SK-N-SH (cell line): Measurements from ENCODE around the gene MAS1L. TPM values are rescaled to one million over a fixed set of nuclear protein-coding genes. Genes with fewer than 3 reads are reported as not detected.

Experiments used
- CTCF ChIA-PET: fragments of 300-600, 350-600 bp; formaldehyde crosslinking; extraction: SDS; loops from one replicate; lab custom pipeline; 2021; lab: Yijun Ruan, JAX
- POLR2A ChIA-PET: fragments of 350-600 bp; sonication (Branson Sonifier 250); formaldehyde crosslinking; extraction: SDS; loops from one replicate; lab custom pipeline; 2020; ENCODE audit warnings: antibody characterized with exemption, inconsistent platforms; lab: Yijun Ruan, JAX
- DNase-seq: peaks from one replicate; pipeline ENCODE4 v3.0.0; 2012
- H2AFZ ChIP-seq: fragments of 200-600 bp; sonication (generic); 2 replicates; pipeline ENCODE4 v1.8.1; 2016; ENCODE audit warnings: antibody characterized with exemption, mild to moderate bottlenecking, low read depth
- H3F3A ChIP-seq: fragments of 200-600 bp; sonication (generic); replicated peaks from 2 replicates; pipeline ENCODE3; 2016; ENCODE audit warnings: antibody characterized with exemption, mild to moderate bottlenecking; ENCODE audit not compliant: insufficient read depth
- H3K27ac ChIP-seq, 2 experiments: fragments of 200-500 bp in 1 of 2; fragments of 200-600 bp in 1 of 2; sonication (Bioruptor generic) in 1 of 2; sonication (generic), shearing (Covaris generic) in 1 of 2; 2 replicates each; pipeline versions ENCODE4 v1.5.1 to v1.6.1; 2014 to 2016; ENCODE audit warnings: low read depth in 2 of 2, inconsistent platforms in 1 of 2, low read length in 1 of 2, mild to moderate bottlenecking in 1 of 2, mixed read lengths in 1 of 2
- H3K27me3 ChIP-seq: fragments of 200-600 bp; sonication (generic), shearing (Covaris generic); 2 replicates; pipeline ENCODE4 v1.6.1; 2016; ENCODE audit warnings: mixed run types; ENCODE audit not compliant: insufficient read depth
- H3K36me3 ChIP-seq, 2 experiments: fragments of 200-500 bp in 1 of 2; fragments of 200-600 bp in 1 of 2; sonication (Bioruptor generic) in 1 of 2; sonication (generic) in 1 of 2; replicated peaks in 1 of 2; 2 replicates each; pipeline versions ENCODE3 to v1.5.1; 2014 to 2016; ENCODE audit warnings: low read length in 1 of 2, mild to moderate bottlenecking in 1 of 2; ENCODE audit not compliant: insufficient read depth in 2 of 2, control insufficient read depth in 1 of 2
- H3K4me1 ChIP-seq, 2 experiments: fragments of 200-500 bp in 1 of 2; fragments of 200-600 bp in 1 of 2; sonication (Bioruptor generic) in 1 of 2; sonication (generic), shearing (Covaris generic) in 1 of 2; 2 replicates each; pipeline versions ENCODE4 v1.5.1 to v1.6.1; 2014 to 2016; ENCODE audit warnings: low read depth in 1 of 2, low read length in 1 of 2, mixed run types in 1 of 2; ENCODE audit not compliant: insufficient read depth in 2 of 2, control insufficient read depth in 1 of 2
- H3K4me2 ChIP-seq: fragments of 200-600 bp; sonication (generic), shearing (Covaris generic); 2 replicates; pipeline ENCODE4 v1.6.1; 2017; ENCODE audit warnings: mixed run types
- H3K4me3 ChIP-seq, 2 experiments: fragments of 200-500 bp in 1 of 2; fragments of 200-600 bp in 1 of 2; sonication (Bioruptor generic) in 1 of 2; sonication (generic), shearing (Covaris generic) in 1 of 2; 2 replicates each; pipeline versions ENCODE4 v1.5.1 to v1.8.1; 2014 to 2016; ENCODE audit warnings: low read depth in 2 of 2, inconsistent platforms in 1 of 2, low read length in 1 of 2, mild to moderate bottlenecking in 1 of 2, mixed read lengths in 1 of 2, moderate library complexity in 1 of 2
- H3K79me2 ChIP-seq: fragments of 200-600 bp; sonication (generic); 2 replicates; pipeline ENCODE4 v1.8.1; 2017; ENCODE audit warnings: mild to moderate bottlenecking; ENCODE audit not compliant: insufficient read depth
- H3K9ac ChIP-seq: fragments of 200-600 bp; sonication (generic); 2 replicates; pipeline ENCODE4 v1.6.1; 2017; ENCODE audit warnings: mixed run types
- H3K9me2 ChIP-seq: fragments of 200-600 bp; sonication (generic); 2 replicates; pipeline ENCODE4 v1.6.1; 2017; ENCODE audit warnings: mixed run types
- H3K9me3 ChIP-seq: fragments of 200-600 bp; sonication (generic); 2 replicates; pipeline ENCODE4 v1.6.1; 2017; ENCODE audit warnings: mixed run types, mild to moderate bottlenecking, moderate library complexity
- H4K20me1 ChIP-seq: fragments of 200-600 bp; sonication (generic); 2 replicates; pipeline ENCODE4 v1.6.1; 2017; ENCODE audit warnings: mild to moderate bottlenecking, mixed run types; ENCODE audit not compliant: insufficient read depth
- CHD2 ChIP-seq: fragments of 150-350 bp; IDR thresholded peaks from 2 replicates; pipeline ENCODE4 v1.6.1; 2018; ENCODE audit warnings: low read length; ENCODE audit not compliant: partially characterized antibody
- EP300 ChIP-seq, 2 experiments: IDR thresholded peaks; 2 replicates each; pipeline versions ENCODE4 v1.4.0 to v1.6.1; 2012; ENCODE audit warnings: borderline replicate concordance in 1 of 2, low read depth in 1 of 2, low read length in 1 of 2
- EZH2phosphoT487 ChIP-seq: fragments of 200-600 bp; sonication (generic); IDR thresholded peaks from 2 replicates; pipeline ENCODE4 v1.6.1; 2017; ENCODE audit warnings: low read depth, mixed run types, mild to moderate bottlenecking, antibody characterized with exemption, moderate library complexity, borderline replicate concordance
- FOXM1 ChIP-seq: IDR thresholded peaks from 2 replicates; pipeline ENCODE4 v1.4.0; 2012; ENCODE audit warnings: low read depth, mild to moderate bottlenecking
- NFIC ChIP-seq: IDR thresholded peaks from 2 replicates; pipeline ENCODE4 v1.4.0; 2012; ENCODE audit warnings: borderline replicate concordance
- POLR2AphosphoS5 ChIP-seq: IDR thresholded peaks from 2 replicates; pipeline ENCODE4 v1.6.1; 2012; ENCODE audit warnings: low read depth, low read length
- RAD21 ChIP-seq: IDR thresholded peaks from 2 replicates; pipeline ENCODE4 v1.6.1; 2012; ENCODE audit warnings: mild to moderate bottlenecking, low read length
- RCOR1 ChIP-seq: fragments of 150-350 bp; IDR thresholded peaks from 2 replicates; pipeline ENCODE4 v1.6.1; 2017; ENCODE audit warnings: antibody characterized with exemption, low read length
- RFX5 ChIP-seq: IDR thresholded peaks from 2 replicates; pipeline ENCODE4 v1.6.1; 2012; ENCODE audit warnings: mild to moderate bottlenecking, improper control_type of control experiment, low read length
- RXRA ChIP-seq: IDR thresholded peaks from 2 replicates; pipeline ENCODE4 v1.4.0; 2012; ENCODE audit warnings: low read depth, mild to moderate bottlenecking, borderline replicate concordance
- TCF12 ChIP-seq: IDR thresholded peaks from 2 replicates; pipeline ENCODE4 v1.4.0; 2012
- TEAD4 ChIP-seq: IDR thresholded peaks from 2 replicates; pipeline ENCODE4 v1.4.0; 2012; ENCODE audit warnings: mild to moderate bottlenecking, borderline replicate concordance; ENCODE audit not compliant: insufficient read depth
- YY1 ChIP-seq: IDR thresholded peaks from 2 replicates; pipeline ENCODE4 v1.4.0; 2012; ENCODE audit warnings: low read depth, mild to moderate bottlenecking
- WGBS: methylation state at CpG from one replicate; pipeline ENCODE4 v1.1.6; 2017; ENCODE audit warnings: low lambda C conversion rate; 5-methylcytosine and 5-hydroxymethylcytosine counted together
- polyA plus RNA-seq, 3 experiments: library from polyadenylated mRNA; depleted of rRNA; stranded (reverse); fragments of >200 nt; gene quantifications; 2 replicates each; pipeline ENCODE4 v1.2.3, GENCODE V29; 2012
- TF ChIP-seq, protein P1 (sequence below): IDR thresholded peaks from 2 replicates; pipeline ENCODE4; 2012
- TF ChIP-seq, protein P2 (sequence below): IDR thresholded peaks from 2 replicates; pipeline ENCODE4 v1.4.0; 2012; ENCODE audit warnings: low read depth, borderline replicate concordance
- TF ChIP-seq, protein P3 (sequence below): IDR thresholded peaks from 2 replicates; pipeline ENCODE4 v1.6.1; 2012; ENCODE audit warnings: mild to moderate bottlenecking, low read depth, low read length, moderate library complexity
- TF ChIP-seq, protein P4 (sequence below): fragments of 200-600 bp; sonication (generic); IDR thresholded peaks from 2 replicates; pipeline ENCODE4 v1.6.1; 2017; ENCODE audit warnings: antibody characterized with exemption, mild to moderate bottlenecking, moderate library complexity
- TF ChIP-seq, protein P5 (sequence below): fragments of 150-350 bp; IDR thresholded peaks from 2 replicates; pipeline ENCODE4 v1.6.1; 2017; ENCODE audit warnings: antibody characterized with exemption, low read length, low read depth, borderline replicate concordance
- TF ChIP-seq, protein P6 (sequence below): IDR thresholded peaks from 2 replicates; pipeline ENCODE4 v1.4.0; 2012; ENCODE audit warnings: low read depth, borderline replicate concordance

The MAS1L gene
- polyA plus RNA-seq, 1 of the 3 experiments (the other 2 are of a cell fraction), result not detected

DNA sequence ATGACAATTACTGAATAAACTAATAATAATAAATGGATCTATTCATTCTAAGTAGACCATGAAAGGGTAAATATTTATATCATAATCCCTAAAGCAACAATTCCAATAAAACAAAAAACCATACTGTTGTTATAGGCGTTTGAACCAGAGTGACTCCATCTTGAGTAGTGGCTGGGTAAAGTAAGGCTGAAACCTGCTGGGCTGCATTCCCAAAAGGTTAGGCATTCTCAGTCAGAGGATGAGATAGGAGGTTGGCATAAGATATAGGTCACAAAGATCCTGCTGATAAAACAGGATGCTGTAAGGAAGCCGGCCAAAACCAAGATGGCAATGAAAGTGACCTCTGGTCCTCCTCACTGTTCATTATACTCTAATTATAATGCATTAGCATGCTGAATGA lies 22.5 kb downstream of the MAS1L start:
- H3K79me2 ChIP-seq, result no peaks in the 10 kb centered on the region
- TF ChIP-seq FOXM1, result no peak
- TF ChIP-seq CHD2, result no peak
- no peak for TF ChIP-seq RCOR1
- TF ChIP-seq, protein P1, sequence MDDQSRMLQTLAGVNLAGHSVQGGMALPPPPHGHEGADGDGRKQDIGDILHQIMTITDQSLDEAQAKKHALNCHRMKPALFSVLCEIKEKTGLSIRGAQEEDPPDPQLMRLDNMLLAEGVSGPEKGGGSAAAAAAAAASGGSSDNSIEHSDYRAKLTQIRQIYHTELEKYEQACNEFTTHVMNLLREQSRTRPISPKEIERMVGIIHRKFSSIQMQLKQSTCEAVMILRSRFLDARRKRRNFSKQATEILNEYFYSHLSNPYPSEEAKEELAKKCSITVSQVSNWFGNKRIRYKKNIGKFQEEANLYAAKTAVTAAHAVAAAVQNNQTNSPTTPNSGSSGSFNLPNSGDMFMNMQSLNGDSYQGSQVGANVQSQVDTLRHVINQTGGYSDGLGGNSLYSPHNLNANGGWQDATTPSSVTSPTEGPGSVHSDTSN, result no peak
- TF ChIP-seq RXRA, result no peak
- no peak for TF ChIP-seq NFIC
- TF ChIP-seq TEAD4, result no peak
- TF ChIP-seq, protein P2, sequence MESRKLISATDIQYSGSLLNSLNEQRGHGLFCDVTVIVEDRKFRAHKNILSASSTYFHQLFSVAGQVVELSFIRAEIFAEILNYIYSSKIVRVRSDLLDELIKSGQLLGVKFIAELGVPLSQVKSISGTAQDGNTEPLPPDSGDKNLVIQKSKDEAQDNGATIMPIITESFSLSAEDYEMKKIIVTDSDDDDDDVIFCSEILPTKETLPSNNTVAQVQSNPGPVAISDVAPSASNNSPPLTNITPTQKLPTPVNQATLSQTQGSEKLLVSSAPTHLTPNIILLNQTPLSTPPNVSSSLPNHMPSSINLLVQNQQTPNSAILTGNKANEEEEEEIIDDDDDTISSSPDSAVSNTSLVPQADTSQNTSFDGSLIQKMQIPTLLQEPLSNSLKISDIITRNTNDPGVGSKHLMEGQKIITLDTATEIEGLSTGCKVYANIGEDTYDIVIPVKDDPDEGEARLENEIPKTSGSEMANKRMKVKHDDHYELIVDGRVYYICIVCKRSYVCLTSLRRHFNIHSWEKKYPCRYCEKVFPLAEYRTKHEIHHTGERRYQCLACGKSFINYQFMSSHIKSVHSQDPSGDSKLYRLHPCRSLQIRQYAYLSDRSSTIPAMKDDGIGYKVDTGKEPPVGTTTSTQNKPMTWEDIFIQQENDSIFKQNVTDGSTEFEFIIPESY, result no peak
- no peak for TF ChIP-seq EP300 (IDR thresholded peaks at IDR 0.05; ENCODE audit: borderline replicate concordance in 1 of 2, low read depth in 1 of 2, low read length in 1 of 2)
- TF ChIP-seq, protein P3, sequence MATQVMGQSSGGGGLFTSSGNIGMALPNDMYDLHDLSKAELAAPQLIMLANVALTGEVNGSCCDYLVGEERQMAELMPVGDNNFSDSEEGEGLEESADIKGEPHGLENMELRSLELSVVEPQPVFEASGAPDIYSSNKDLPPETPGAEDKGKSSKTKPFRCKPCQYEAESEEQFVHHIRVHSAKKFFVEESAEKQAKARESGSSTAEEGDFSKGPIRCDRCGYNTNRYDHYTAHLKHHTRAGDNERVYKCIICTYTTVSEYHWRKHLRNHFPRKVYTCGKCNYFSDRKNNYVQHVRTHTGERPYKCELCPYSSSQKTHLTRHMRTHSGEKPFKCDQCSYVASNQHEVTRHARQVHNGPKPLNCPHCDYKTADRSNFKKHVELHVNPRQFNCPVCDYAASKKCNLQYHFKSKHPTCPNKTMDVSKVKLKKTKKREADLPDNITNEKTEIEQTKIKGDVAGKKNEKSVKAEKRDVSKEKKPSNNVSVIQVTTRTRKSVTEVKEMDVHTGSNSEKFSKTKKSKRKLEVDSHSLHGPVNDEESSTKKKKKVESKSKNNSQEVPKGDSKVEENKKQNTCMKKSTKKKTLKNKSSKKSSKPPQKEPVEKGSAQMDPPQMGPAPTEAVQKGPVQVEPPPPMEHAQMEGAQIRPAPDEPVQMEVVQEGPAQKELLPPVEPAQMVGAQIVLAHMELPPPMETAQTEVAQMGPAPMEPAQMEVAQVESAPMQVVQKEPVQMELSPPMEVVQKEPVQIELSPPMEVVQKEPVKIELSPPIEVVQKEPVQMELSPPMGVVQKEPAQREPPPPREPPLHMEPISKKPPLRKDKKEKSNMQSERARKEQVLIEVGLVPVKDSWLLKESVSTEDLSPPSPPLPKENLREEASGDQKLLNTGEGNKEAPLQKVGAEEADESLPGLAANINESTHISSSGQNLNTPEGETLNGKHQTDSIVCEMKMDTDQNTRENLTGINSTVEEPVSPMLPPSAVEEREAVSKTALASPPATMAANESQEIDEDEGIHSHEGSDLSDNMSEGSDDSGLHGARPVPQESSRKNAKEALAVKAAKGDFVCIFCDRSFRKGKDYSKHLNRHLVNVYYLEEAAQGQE, result no peak
- TF ChIP-seq, protein P4, sequence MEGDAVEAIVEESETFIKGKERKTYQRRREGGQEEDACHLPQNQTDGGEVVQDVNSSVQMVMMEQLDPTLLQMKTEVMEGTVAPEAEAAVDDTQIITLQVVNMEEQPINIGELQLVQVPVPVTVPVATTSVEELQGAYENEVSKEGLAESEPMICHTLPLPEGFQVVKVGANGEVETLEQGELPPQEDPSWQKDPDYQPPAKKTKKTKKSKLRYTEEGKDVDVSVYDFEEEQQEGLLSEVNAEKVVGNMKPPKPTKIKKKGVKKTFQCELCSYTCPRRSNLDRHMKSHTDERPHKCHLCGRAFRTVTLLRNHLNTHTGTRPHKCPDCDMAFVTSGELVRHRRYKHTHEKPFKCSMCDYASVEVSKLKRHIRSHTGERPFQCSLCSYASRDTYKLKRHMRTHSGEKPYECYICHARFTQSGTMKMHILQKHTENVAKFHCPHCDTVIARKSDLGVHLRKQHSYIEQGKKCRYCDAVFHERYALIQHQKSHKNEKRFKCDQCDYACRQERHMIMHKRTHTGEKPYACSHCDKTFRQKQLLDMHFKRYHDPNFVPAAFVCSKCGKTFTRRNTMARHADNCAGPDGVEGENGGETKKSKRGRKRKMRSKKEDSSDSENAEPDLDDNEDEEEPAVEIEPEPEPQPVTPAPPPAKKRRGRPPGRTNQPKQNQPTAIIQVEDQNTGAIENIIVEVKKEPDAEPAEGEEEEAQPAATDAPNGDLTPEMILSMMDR, result no peak
- TF ChIP-seq, protein P5, sequence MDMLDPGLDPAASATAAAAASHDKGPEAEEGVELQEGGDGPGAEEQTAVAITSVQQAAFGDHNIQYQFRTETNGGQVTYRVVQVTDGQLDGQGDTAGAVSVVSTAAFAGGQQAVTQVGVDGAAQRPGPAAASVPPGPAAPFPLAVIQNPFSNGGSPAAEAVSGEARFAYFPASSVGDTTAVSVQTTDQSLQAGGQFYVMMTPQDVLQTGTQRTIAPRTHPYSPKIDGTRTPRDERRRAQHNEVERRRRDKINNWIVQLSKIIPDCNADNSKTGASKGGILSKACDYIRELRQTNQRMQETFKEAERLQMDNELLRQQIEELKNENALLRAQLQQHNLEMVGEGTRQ, result no peak
- no peak for TF ChIP-seq RAD21
- TF ChIP-seq TCF12, result no peak
- TF ChIP-seq YY1, result no peak
- TF ChIP-seq RFX5, result no peak
- TF ChIP-seq POLR2AphosphoS5, result no peak
- TF ChIP-seq EZH2phosphoT487, result no peak
- TF ChIP-seq, protein P6, sequence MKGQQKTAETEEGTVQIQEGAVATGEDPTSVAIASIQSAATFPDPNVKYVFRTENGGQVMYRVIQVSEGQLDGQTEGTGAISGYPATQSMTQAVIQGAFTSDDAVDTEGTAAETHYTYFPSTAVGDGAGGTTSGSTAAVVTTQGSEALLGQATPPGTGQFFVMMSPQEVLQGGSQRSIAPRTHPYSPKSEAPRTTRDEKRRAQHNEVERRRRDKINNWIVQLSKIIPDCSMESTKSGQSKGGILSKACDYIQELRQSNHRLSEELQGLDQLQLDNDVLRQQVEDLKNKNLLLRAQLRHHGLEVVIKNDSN, result no peak
- no peaks in the 10 kb centered on the region for H3K9me3 ChIP-seq
- peaks cover 8% of the 10 kb centered on the region; the same call in 1 of the 2 replicates for H3K27me3 ChIP-seq
- H3F3A ChIP-seq, result peaks cover 4% of the 10 kb centered on the region
- peaks cover 0 to 5% of the 10 kb centered on the region in 2 experiments; a peak in 1 of 4 replicates for H3K4me1 ChIP-seq
- ChIA-PET CTCF (no interaction called here), POLR2A (no interaction called here)
- no peak overlapping the region for H2AFZ ChIP-seq
- H3K9me2 ChIP-seq, result no peaks in the 10 kb centered on the region
- no peaks in the 10 kb centered on the region for H4K20me1 ChIP-seq
- H3K27ac ChIP-seq, result peak overlapping the region in 1 of 2 experiments; percentile 48; a peak in 1 of 4 replicates
- H3K4me2 ChIP-seq, result peak overlapping the region; percentile 17; the same call in 1 of the 2 replicates
- no peak overlapping the region for H3K4me3 ChIP-seq
- 2% methylated on average over 2 of the region's 2 CpGs for WGBS
- no peaks in the 10 kb centered on the region for H3K36me3 ChIP-seq
- no peak for DNase-seq
- H3K9ac ChIP-seq, result no peak overlapping the region
